HepG2 (cell line): Measurements from ENCODE around the gene PIAS3. TPM values are rescaled to one million over a fixed set of nuclear protein-coding genes. Genes with fewer than 3 reads are reported as not detected.

Experiments
- ARNT ChIP-seq: fragments of 450-650 bp; IDR thresholded peaks from 2 replicates; pipeline ENCODE4 v1.6.1; 2017
- HMGXB3 ChIP-seq: sonication (generic); formaldehyde crosslinking; IDR thresholded peaks from 2 replicates; pipeline ENCODE4 v1.4.0; 2020; ENCODE audit warnings: missing genetic modification reagents, borderline replicate concordance
- ISX ChIP-seq: sonication (generic); formaldehyde crosslinking; conservative IDR thresholded peaks from 2 replicates; pipeline ENCODE4 v1.5.0; 2020; ENCODE audit warnings: missing genetic modification reagents
- KDM4B ChIP-seq: sonication (generic); formaldehyde crosslinking; IDR thresholded peaks from 2 replicates; pipeline ENCODE4 v1.4.0; 2020; ENCODE audit warnings: missing genetic modification reagents
- MAZ ChIP-seq, 2 experiments: sonication (generic) in 1 of 2; formaldehyde crosslinking in 1 of 2; IDR thresholded peaks; 2 replicates each; pipeline versions ENCODE4 v1.5.0 to v1.6.1; 2012 to 2020; ENCODE audit warnings: low read depth in 2 of 2, mild to moderate bottlenecking in 2 of 2, borderline replicate concordance in 1 of 2, improper control_type of control experiment in 1 of 2, low read length in 1 of 2, missing genetic modification reagents in 1 of 2, moderate library complexity in 1 of 2
- MEIS1 ChIP-seq: sonication (generic); formaldehyde crosslinking; IDR thresholded peaks from 2 replicates; pipeline ENCODE4 v1.9.0; 2021; ENCODE audit warnings: mild to moderate bottlenecking, missing genetic modification reagents, moderate library complexity, borderline replicate concordance
- NRL ChIP-seq: sonication (generic); formaldehyde crosslinking; IDR thresholded peaks from 2 replicates; pipeline ENCODE4 v1.5.0; 2020; ENCODE audit warnings: missing genetic modification reagents, mild to moderate bottlenecking, moderate library complexity, borderline replicate concordance
- PHF5A ChIP-seq: IDR thresholded peaks from one replicate; pipeline ENCODE4 v1.6.1; 2018; ENCODE audit warnings: low read depth, missing genetic modification reagents; ENCODE audit not compliant: unreplicated experiment
- POLR2AphosphoS5 ChIP-seq: IDR thresholded peaks from 2 replicates; pipeline ENCODE4 v1.6.1; 2012; ENCODE audit warnings: low read depth, low read length
- TARDBP ChIP-seq: sonication (generic); formaldehyde crosslinking; IDR thresholded peaks from 2 replicates; pipeline ENCODE4 v1.8.0; 2022; ENCODE audit warnings: mild to moderate bottlenecking, missing genetic modification reagents
- WIZ ChIP-seq: sonication (generic); formaldehyde crosslinking; IDR thresholded peaks from 2 replicates; pipeline ENCODE4 v1.5.1; 2020; ENCODE audit warnings: mild to moderate bottlenecking, missing genetic modification reagents
- ZHX2 ChIP-seq, 2 experiments: sonication (generic) in 1 of 2; formaldehyde crosslinking in 1 of 2; IDR thresholded peaks; 2 replicates each; pipeline versions ENCODE4 v1.6.1 to v1.9.0; 2014 to 2022; ENCODE audit warnings: antibody characterized with exemption in 1 of 2, borderline replicate concordance in 1 of 2, inconsistent platforms in 1 of 2, low read depth in 1 of 2, missing genetic modification reagents in 1 of 2
- ZNF124 ChIP-seq: sonication (generic); formaldehyde crosslinking; IDR thresholded peaks from 2 replicates; pipeline ENCODE4 v1.4.0; 2020; ENCODE audit warnings: missing genetic modification reagents
- ZNF232 ChIP-seq: sonication (generic); formaldehyde crosslinking; IDR thresholded peaks from 2 replicates; pipeline ENCODE4 v1.4.0; 2020; ENCODE audit warnings: missing genetic modification reagents, borderline replicate concordance
- ZNF546 ChIP-seq: sonication (generic); formaldehyde crosslinking; conservative IDR thresholded peaks from 2 replicates; pipeline ENCODE4 v1.8.1; 2023; ENCODE audit warnings: mild to moderate bottlenecking, missing genetic modification reagents
- ZNF564 ChIP-seq: sonication (generic); formaldehyde crosslinking; IDR thresholded peaks from 2 replicates; pipeline ENCODE4 v1.8.1; 2023; ENCODE audit warnings: mild to moderate bottlenecking, missing genetic modification reagents
- ZNF761 ChIP-seq: sonication (generic); formaldehyde crosslinking; conservative IDR thresholded peaks from 2 replicates; pipeline ENCODE4 v1.4.0; 2020; ENCODE audit warnings: mild to moderate bottlenecking, missing genetic modification reagents
- polyA plus RNA-seq, 8 experiments: library from polyadenylated mRNA; depleted of rRNA in 3 of 8; stranded (reverse) in 7 of 8; unstranded in 1 of 8; fragments of >200 nt; fragmentation: Illumina TruSeq in 4 of 8; extraction: Trizol in 4 of 8; gene quantifications; 2 replicates each; pipeline versions ENCODE4 v1.2.1 to v1.2.3, GENCODE V29; 2011 to 2016; ENCODE audit warnings: low read depth in 4 of 8, missing spikeins in 1 of 8, mixed read lengths in 1 of 8; ENCODE audit not compliant: insufficient read depth in 1 of 8
- total RNA-seq, 5 experiments: library from RNA; depleted of rRNA; stranded (reverse); fragments of >200 nt; fragmentation: Illumina TruSeq; extraction: Trizol; gene quantifications; 2 replicates each; pipeline ENCODE4 v1.2.3, GENCODE V29; 2016; ENCODE audit warnings: low read depth in 1 of 5

Gene PIAS3
- total and polyA plus RNA-seq, 2 of the 13 experiments (the other 11 are each of a cell fraction or from before 2014, with no cell fraction given): 3.7 to 8.0 TPM

- TF ChIP-seq HMGXB3 (CRISPR knock-in tag): no peak
- peak; percentile 80; the same call in 1 of the 2 replicates for TF ChIP-seq NRL (CRISPR knock-in tag)
- TF ChIP-seq ZNF232 (CRISPR knock-in tag): no peak
- TF ChIP-seq KDM4B: no peak; the same call in 1 of the 2 replicates
- peak; percentile 55; the same call in 1 of the 2 replicates for TF ChIP-seq ZHX2 (IDR thresholded peaks at IDR 0.05; ENCODE audit: low read depth)
- TF ChIP-seq ZHX2 (CRISPR knock-in tag; IDR thresholded peaks at IDR 0.05; ENCODE audit: borderline replicate concordance): no peak
- TF ChIP-seq ZNF546 (CRISPR knock-in tag): no peak
- TF ChIP-seq ZNF564: no peak
- TF ChIP-seq ISX: no peak
- no peak for TF ChIP-seq ZNF124 (CRISPR knock-in tag)
- no peak for TF ChIP-seq ARNT
- no peak for TF ChIP-seq MEIS1 (CRISPR knock-in tag)
- TF ChIP-seq POLR2AphosphoS5: no peak
- no peak for TF ChIP-seq ZNF761 (CRISPR knock-in tag)
- peak; percentile 71; the same call in 1 of the 2 replicates for TF ChIP-seq MAZ (IDR thresholded peaks at IDR 0.05; ENCODE audit: borderline replicate concordance, low read depth, low read length)
- TF ChIP-seq MAZ (CRISPR knock-in tag; IDR thresholded peaks at IDR 0.05; ENCODE audit: low read depth): peak; percentile 70
- peak; percentile 74 for TF ChIP-seq TARDBP (CRISPR knock-in tag)
- TF ChIP-seq WIZ (CRISPR knock-in tag): 0 out of 2 replicates have a peak, but pooled peaks have one; percentile 72
- TF ChIP-seq PHF5A: no peak
Observed at GRCh38 chr1:145858901-145859490, at the start of gene PIAS3 (continued).
